NAMALWA (cell line): Measurements from ENCODE around the gene VARS1.

ENCODE experiments used
- DNase-seq: peaks from one replicate; pipeline ENCODE4 v3.0.0-alpha.2; 2015; ENCODE audit warnings: low spot score

VARS1 gene

GRCh38 chr6:31771992-31772358 lies 23.6 kb downstream of the VARS1 start:
- no peak for DNase-seq

- no peak for DNase-seq
These were observed 24.7 kb downstream of the VARS1 start for GRCh38 chr6:31770860-31771259.

- DNase-seq = peak; percentile 87
These were observed 25.7 kb downstream of the VARS1 start for GRCh38 chr6:31769684-31770371.

GRCh38 chr6:31768363-31769257 lies 26.9 kb downstream of the VARS1 start:
- DNase-seq = no peak

GRCh38 chr6:31767096-31767645 lies 28.4 kb downstream of the VARS1 start:
- DNase-seq = no peak

GRCh38 chr6:31765910-31766794 lies 29.4 kb downstream of the VARS1 start:
- no peak for DNase-seq

- DNase-seq = no peak
These were observed 30.0 kb downstream of the VARS1 start for GRCh38 chr6:31765559-31765909.

- no peak for DNase-seq
These were observed 31.4 kb downstream of the VARS1 start for GRCh38 chr6:31764198-31764597.

GRCh38 chr6:31763619-31763940 lies 32.0 kb downstream of the VARS1 start:
- no peak for DNase-seq

- no peak for DNase-seq
These were observed 32.5 kb downstream of the VARS1 start for GRCh38 chr6:31762878-31763618.

GRCh38 chr6:31762356-31762755 lies 33.2 kb downstream of the VARS1 start, which contains the start of gene SAPCD1:
Gene SAPCD1 (plus strand): TSS chr6:31762656. CDS start chr6:31763055, 399 bp downstream.
- DNase-seq = no peak

- no peak for DNase-seq
These were observed 34.2 kb downstream of the VARS1 start for GRCh38 chr6:31761343-31761742.

- no peak for DNase-seq
These were observed 34.8 kb downstream of the VARS1 start for GRCh38 chr6:31760790-31761189.

GRCh38 chr6:31758281-31758680 lies 37.3 kb downstream of the VARS1 start:
- DNase-seq = no peak

GRCh38 chr6:31752739-31753319 lies 42.7 kb downstream of the VARS1 start:
- no peak for DNase-seq

- DNase-seq = no peak
These were observed 45.0 kb downstream of the VARS1 start for GRCh38 chr6:31750411-31751022.

GRCh38 chr6:31749301-31750036 lies 46.1 kb downstream of the VARS1 start:
- DNase-seq = no peak
